Measurements from ENCODE around the gene RXRA. TPM values are rescaled to one million over a fixed set of nuclear protein-coding genes. Genes with fewer than 3 reads are reported as not detected.

The RXRA gene
- total and polyA plus RNA-seq, 10 of the 15 experiments (the other 5 are each of a cell fraction or from before 2014, with no cell fraction given): 0.89 to 36.8 (median 11.1) TPM

GRCh38 chr9:134396258-134396742 is 70.0 kb downstream of the RXRA start (continued):
- TF ChIP-seq ZBTB4 (CRISPR knock-in tag; IDR thresholded peaks at IDR 0.05) (no peak), NFYA (IDR thresholded peaks at IDR 0.05; ENCODE audit: borderline replicate concordance, low read depth, low read length) (no peak), NBN (IDR thresholded peaks at IDR 0.05) (peak; percentile 65), BRCA1 (IDR thresholded peaks at IDR 0.05; ENCODE audit: low read depth, low read length) (no peak), HDGF (IDR thresholded peaks at IDR 0.05) (peak; percentile 69), BACH1 (IDR thresholded peaks at IDR 0.05; ENCODE audit: borderline replicate concordance) (0 out of 2 replicates have a peak, but pooled peaks have one; percentile 7), CEBPB (IDR thresholded peaks at IDR 0.05; ENCODE audit: borderline replicate concordance in 1 of 2, low read depth in 2 of 2, low read length in 2 of 2) (no peak), NRF1 (conservative IDR thresholded peaks at IDR 0.05; ENCODE audit: low read depth, low read length) (no peak), BCL3 (IDR thresholded peaks at IDR 0.05; ENCODE audit: borderline replicate concordance, insufficient read depth, low read depth, low read length, poor library complexity, severe bottlenecking) (peak; percentile 59), MLLT1 (IDR thresholded peaks at IDR 0.05) (no peak; the same call in none of the 2 replicates), ETV6 (conservative IDR thresholded peaks at IDR 0.05 in 1 of 2, IDR thresholded peaks at IDR 0.05 in 1 of 2; ENCODE audit: borderline replicate concordance in 1 of 2, low read depth in 1 of 2) (peak in 1 of 2 experiments; percentile 99; a peak in 2 of 4 replicates), RCOR1 (conservative IDR thresholded peaks at IDR 0.05; ENCODE audit: low read depth, low read length) (no peak), STAT3 (IDR thresholded peaks at IDR 0.05; ENCODE audit: low read depth, low read length) (no peak), HCFC1 (IDR thresholded peaks at IDR 0.05; ENCODE audit: low read length) (0 out of 2 replicates have a peak, but pooled peaks have one; percentile 20), MAX (IDR thresholded peaks at IDR 0.05; ENCODE audit: low read depth, low read length) (peak; percentile 15; the same call in 1 of the 2 replicates), CBX5 (IDR thresholded peaks at IDR 0.05; ENCODE audit: low read depth) (no peak), BMI1 (IDR thresholded peaks at IDR 0.05; ENCODE audit: borderline replicate concordance) (no peak), SREBF1 (IDR thresholded peaks at IDR 0.05; ENCODE audit: low read length) (no peak), NR2F1 (conservative IDR thresholded peaks at IDR 0.05) (no peak; the same call in 1 of the 2 replicates), ZNF24 (IDR thresholded peaks at IDR 0.05) (no peak), IRF4 (IDR thresholded peaks at IDR 0.05; ENCODE audit: low read depth, low read length) (no peak), RELA (IDR thresholded peaks at IDR 0.05; ENCODE audit: borderline replicate concordance, partially characterized antibody) (no peak), TCF7 (IDR thresholded peaks at IDR 0.05; ENCODE audit: borderline replicate concordance) (no peak), HSF1 (IDR thresholded peaks at IDR 0.05; ENCODE audit: low read depth, low read length) (no peak), SMC3 (IDR thresholded peaks at IDR 0.05; ENCODE audit: borderline replicate concordance, low read length) (no peak)

All from GM12878 (cell line).